Measurements from ENCODE around the gene FAM204A.

GRCh38 chr10:118310822-118311221, 31.3 kb downstream of the FAM204A start:
- TF ChIP-seq CTCF (conservative IDR thresholded peaks at IDR 0.05) (no peak), EZH2 (IDR thresholded peaks at IDR 0.05; ENCODE audit: low read depth) (no peak)
